HS-5 (cell line): ENCODE results near the gene EXD3.

Experiments
- DNase-seq: peaks from one replicate; pipeline ENCODE4 v3.0.0-alpha.2; 2012; ENCODE audit warnings: low read depth

EXD3 gene

DNA sequence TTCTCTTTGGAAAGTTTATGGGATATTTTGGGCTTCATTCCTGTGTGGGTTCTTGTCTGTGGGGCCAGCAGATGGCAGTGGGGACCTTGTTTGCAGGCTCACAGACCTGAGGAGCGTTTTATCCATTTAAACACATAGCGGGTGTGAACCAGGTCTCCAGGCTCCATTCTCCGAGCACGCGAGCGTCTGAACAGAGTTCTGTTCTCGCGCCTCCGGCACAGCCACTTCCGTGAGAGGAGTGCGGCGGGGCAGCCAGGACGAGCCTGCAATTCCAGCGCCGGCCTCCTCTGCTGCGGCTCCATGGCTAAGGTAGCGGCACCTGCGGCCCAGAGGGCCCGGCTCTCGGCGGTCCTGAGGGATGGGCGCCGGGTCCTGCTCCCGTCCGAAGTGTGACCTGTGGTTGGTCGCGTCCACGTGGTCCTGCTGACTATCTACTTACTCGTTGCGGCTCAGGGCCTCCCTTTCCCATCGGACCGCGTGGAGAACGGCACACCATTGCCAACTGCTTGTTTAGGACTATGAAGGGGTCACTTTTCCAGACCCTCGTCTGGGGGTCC is 128.2 kb downstream of the EXD3 start:
- no peak for DNase-seq

DNA sequence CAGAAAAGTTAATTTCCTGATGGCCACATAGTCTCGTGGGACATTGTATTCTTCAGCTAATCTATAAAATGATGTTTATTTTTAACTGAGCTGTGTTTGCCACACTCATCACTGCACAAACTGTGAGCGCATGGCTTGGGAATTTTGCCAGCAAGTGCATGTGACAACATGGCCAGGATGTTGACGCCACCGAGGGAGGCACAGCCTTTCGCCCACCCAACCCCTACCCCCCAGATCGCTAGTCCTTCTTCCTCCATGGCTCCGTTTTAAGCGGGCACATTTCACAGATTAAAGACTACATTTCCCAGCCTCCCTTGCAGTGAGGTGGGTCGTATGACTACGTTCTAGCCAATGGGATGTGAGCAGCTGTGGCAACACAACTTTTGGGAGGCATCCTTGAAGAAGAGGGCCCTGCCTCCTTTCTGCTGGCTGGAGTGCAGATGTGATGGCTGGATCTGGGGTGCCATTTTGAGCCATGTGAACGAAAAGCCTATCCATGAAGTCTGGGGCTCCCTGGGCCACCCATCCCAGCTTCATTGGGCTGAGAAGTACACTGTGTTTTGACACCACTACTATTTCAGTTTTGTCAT is 128.8 kb downstream of the EXD3 start:
- DNase-seq: no peak

DNA sequence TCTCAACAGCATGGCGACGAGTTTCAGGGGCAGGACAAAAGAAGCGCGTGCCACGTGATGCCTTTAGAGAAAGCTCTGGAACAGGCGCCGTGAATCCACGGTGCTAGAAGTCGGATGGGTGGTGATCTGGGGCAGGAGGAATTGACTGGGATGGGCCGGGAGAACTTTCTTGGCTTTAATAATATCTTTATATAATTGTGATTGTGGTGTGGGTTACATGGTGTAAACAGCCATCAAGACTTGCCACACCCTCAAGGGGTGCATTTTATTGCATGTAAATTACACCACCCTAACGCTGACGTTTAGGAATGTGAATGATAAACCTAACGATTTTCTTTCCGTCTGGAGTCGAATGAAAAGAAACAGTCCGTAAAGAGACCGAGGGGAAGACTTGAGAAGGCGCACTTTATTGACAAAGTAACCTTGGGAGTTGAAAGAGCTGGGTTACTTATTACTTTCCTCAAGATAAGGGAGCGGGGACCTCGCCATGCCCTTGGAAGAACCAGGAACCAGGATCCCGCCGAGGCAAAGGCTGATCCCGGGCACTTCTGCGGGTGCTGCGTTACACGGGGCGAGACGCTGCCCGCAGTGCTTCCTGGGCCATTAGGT is 129.4 kb downstream of the EXD3 start:
- DNase-seq: no peak

- DNase-seq: no peak
Measured at GRCh38 chr9:137293094-137293481, 129.9 kb downstream of the EXD3 start.

GRCh38 chr9:137286975-137287383 is 136.0 kb downstream of the EXD3 start:
- no peak for DNase-seq

- DNase-seq: no peak
Measured at GRCh38 chr9:137281345-137282116, 141.4 kb downstream of the EXD3 start.

- DNase-seq: no peak
Measured at GRCh38 chr9:137280474-137281344, 142.3 kb downstream of the EXD3 start.

GRCh38 chr9:137279741-137280473 is 143.1 kb downstream of the EXD3 start:
- DNase-seq: no peak

GRCh38 chr9:137278721-137279711 is 143.9 kb downstream of the EXD3 start:
- DNase-seq: no peak

- DNase-seq: no peak
Measured at GRCh38 chr9:137278061-137278701, 144.8 kb downstream of the EXD3 start.

DNA sequence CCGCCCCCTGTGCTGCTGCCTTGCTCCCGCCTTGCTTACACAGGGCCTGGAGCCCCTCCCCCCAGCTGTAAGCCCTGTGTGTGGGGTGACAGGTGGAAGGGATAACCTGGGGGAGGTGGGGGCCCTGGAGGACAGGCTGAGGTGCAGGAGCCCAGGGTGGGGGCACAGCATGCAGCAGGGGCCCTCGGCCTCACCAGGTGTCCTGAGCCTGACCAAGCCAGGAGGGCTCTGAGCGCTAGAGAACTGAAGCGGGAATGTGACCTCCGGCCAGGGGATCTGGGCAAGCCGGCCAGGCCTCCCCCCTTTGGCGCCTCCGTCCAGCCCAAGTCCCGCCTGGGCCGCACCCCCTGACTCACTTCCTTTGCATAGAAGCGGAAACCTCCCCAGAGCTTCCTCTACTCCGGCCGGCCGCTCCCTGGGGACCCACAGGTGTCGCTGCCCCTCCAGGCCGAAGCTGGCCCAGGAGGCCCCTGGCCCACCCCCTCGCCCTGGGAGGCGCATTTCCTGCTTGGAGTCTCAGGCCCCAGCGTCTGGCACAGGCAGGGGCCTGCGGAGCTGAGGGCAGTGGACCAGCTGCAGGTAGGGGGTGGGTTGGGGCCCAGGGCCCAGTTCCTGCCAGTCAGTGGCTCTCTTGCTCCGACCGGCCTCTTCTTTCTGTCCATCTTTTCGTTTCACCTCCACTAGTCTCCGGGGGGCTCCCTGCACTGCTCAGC is 145.5 kb downstream of the EXD3 start, which contains the start of gene TOR4A:
TOR4A (plus strand) TSS at position 398 of the 713 bp plus-strand sequence. CDS start 964 bp downstream, outside the sequence.
- DNase-seq: peak; percentile 64

GRCh38 chr9:137276473-137277328 is 146.3 kb downstream of the EXD3 start:
- DNase-seq: no peak

GRCh38 chr9:137275588-137276472 is 147.1 kb downstream of the EXD3 start:
- DNase-seq: no peak

GRCh38 chr9:137275203-137275587 is 147.8 kb downstream of the EXD3 start:
- no peak for DNase-seq

GRCh38 chr9:137273611-137274320 is 149.2 kb downstream of the EXD3 start:
- no peak for DNase-seq

DNA sequence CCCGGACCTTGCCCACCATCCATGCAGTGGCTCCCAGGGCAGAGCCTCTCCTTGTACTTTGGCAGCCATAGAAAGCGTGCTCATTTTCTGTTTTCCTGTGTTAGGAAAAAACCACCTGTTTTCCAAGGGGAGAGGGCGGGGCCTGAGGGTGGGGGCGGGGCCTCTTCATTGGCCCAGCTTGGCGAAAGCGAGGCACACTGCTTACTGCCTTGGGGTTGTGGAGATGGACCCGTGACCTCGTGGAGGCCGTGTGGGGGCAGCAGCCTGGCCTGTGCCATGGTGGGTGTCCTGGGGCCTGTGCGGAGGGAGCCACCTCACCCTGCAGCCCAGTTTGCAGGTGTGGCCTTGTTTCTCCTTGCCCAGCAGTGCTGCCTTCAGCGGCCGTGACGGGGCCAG is 149.9 kb downstream of the EXD3 start:
- no peak for DNase-seq
